B cell (primary cell): Measurements from ENCODE around the gene SUMO3.

Experiments
- CTCF ChIP-seq: fragments of 200-600 bp; IDR thresholded peaks from one replicate; pipeline ENCODE4 v1.8.0; 2022; ENCODE audit warnings: antibody characterized with exemption, mild to moderate bottlenecking
- EZH2 ChIP-seq: IDR thresholded peaks from 2 replicates; pipeline ENCODE4 v1.6.1; 2012; ENCODE audit warnings: borderline replicate concordance, low read depth, mild to moderate bottlenecking, moderate library complexity, low read length; ENCODE audit not compliant: insufficient read depth, poor library complexity, severe bottlenecking

GRCh38 chr21:44785620-44786335 is 32.1 kb downstream of the SUMO3 start:
- TF ChIP-seq EZH2 (no peak), CTCF (no peak)
